ENCODE results near the gene JAM3. TPM values are rescaled to one million over a fixed set of nuclear protein-coding genes. Genes with fewer than 3 reads are reported as not detected.

Gene JAM3
- total and polyA plus RNA-seq, 3 experiments from 2014 or later, result 4.9 to 14.8 (median 12.5) TPM

DNA sequence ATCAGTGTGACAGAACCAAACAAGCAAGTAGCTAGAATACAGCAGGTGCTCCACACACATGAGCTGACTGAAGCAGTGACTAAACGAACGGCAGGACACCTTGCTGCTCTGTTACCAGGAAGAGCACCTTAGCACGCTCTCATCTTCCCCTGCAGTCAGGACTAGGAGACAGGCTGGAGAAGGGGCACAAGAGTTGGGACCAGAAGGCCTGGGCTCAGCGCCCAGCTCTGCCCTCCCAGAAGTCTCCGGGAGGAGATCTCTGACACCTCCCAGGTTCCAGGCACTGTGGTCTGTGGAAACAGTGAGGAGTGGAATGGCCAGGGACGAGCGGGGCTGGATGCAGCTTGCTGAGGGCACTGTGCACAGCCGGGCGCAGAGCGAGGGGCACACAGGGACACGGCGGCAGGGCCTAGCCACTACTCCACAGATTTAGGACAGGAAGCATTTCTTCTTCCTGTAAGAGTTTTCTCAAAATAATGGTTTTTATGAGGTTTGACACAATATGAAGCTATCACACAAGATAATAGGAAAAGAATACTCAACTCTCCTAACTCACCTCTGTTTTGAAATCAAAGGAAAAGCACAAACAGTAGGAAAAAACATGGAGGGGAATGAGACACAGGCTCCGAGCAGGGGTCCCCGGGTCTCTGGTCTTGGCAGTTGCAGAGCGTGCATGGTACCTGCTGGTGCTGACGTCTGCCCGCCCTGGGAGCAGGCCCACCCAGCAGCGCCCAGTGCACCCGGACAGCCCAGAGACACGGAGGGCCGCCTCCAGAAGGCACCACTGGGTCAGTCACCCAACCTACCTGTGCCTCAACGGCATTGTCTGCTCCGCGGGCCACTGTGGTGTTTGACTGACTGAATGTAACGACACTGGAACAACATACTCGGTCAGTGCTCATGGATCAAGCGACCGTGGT is 87.3 kb downstream of the JAM3 start:
- DNase-seq, result no peak
- H3K27ac Mint-ChIP-seq, result no peak overlapping the region
- POLR2A ChIA-PET, result no interaction called here
- H3K36me3 Mint-ChIP-seq, result peaks cover 10 to 94% (median 31%) of the 10 kb centered on the region in 3 donors
- H3K27me3 ChIP-seq (ENCODE audit: insufficient read depth, low read length, poor library complexity, severe bottlenecking), result no peaks in the 10 kb centered on the region
- H3K4me3 Mint-ChIP-seq, result no peak overlapping the region
- no peak overlapping the region for H3K4me3 ChIP-seq (ENCODE audit: low read length)
- H3K9me3 Mint-ChIP-seq, result no peaks in the 10 kb centered on the region
- no peaks in the 10 kb centered on the region for H3K4me1 ChIP-seq (ENCODE audit: insufficient read depth, low read length)
- CTCF ChIA-PET, result no interaction called here
- peaks cover 37% of the 10 kb centered on the region for H3K36me3 ChIP-seq (ENCODE audit: insufficient read depth, low read length)
- no peaks in the 10 kb centered on the region for H3K4me1 Mint-ChIP-seq
- no peak overlapping the region for H3K27ac ChIP-seq (ENCODE audit: low read depth, low read length)
- no peaks in the 10 kb centered on the region for H3K27me3 Mint-ChIP-seq
- H3K9me3 ChIP-seq (ENCODE audit: low read length), result no peaks in the 10 kb centered on the region

DNA sequence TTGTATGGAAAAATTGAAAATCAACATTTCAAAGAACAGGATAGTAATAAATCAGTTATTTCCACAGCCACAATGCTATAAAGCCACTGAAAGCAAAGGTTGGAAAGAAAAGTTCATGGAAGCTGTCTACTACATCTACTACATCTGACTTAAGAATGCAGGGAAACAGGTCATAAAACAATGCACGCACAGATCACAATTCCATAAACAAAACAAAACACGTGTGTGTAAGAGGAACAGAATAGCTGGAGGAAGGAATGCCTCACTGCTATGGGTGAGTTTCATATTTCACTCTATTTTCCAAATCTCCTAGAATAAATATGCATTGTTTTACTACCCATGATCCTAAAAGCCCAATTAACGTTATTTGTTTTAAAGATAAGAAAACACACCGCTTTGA is 88.6 kb downstream of the JAM3 start:
- Mint-ChIP-seq H3K9me3 (no peaks in the 10 kb centered on the region), H3K4me1 (no peaks in the 10 kb centered on the region), H3K4me3 (no peak overlapping the region), H3K27me3 (no peaks in the 10 kb centered on the region), H3K27ac (no peak overlapping the region), H3K36me3 (peaks cover 10 to 95% (median 33%) of the 10 kb centered on the region in 3 donors)
- CTCF ChIA-PET, result interaction anchor here (0.6 kb wide), 1 partner anchor 39 kb away, joined by 3 read pairs; no protein-coding TSS in a partner anchor
- peaks cover 40% of the 10 kb centered on the region for H3K36me3 ChIP-seq (ENCODE audit: insufficient read depth, low read length)
- no peak for DNase-seq
- no peaks in the 10 kb centered on the region for H3K4me1 ChIP-seq (ENCODE audit: insufficient read depth, low read length)
- no peaks in the 10 kb centered on the region for H3K27me3 ChIP-seq (ENCODE audit: insufficient read depth, low read length, poor library complexity, severe bottlenecking)
- H3K9me3 ChIP-seq (ENCODE audit: low read length), result no peaks in the 10 kb centered on the region
- no peak overlapping the region for H3K4me3 ChIP-seq (ENCODE audit: low read length)
- H3K27ac ChIP-seq (ENCODE audit: low read depth, low read length), result no peak overlapping the region
- POLR2A ChIA-PET, result no interaction called here

DNA sequence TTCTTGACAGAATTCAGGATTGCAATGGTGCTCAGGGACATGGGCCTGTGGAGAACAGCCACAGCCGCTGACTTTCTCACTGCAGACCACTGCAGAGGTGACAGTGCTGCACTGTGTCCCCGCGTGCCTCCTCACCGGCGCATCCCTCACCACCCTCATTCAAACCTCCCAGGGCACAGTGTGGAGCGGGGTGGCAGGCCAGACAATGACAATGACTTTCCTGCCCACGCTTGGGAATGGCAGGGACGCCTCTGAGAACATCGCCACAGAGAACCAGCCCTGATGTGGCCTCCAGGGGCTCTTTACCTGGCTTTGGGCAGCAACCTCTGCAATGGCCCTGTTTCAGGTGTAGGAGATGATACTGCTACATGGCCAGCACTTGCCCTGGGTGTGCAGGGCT is 89.2 kb downstream of the JAM3 start:
- no peak overlapping the region for H3K4me3 Mint-ChIP-seq
- H3K36me3 ChIP-seq (ENCODE audit: insufficient read depth, low read length), result peaks cover 44% of the 10 kb centered on the region
- H3K9me3 ChIP-seq (ENCODE audit: low read length), result no peaks in the 10 kb centered on the region
- no peak for DNase-seq
- POLR2A ChIA-PET, result no interaction called here
- H3K27me3 Mint-ChIP-seq, result no peaks in the 10 kb centered on the region
- H3K9me3 Mint-ChIP-seq, result no peaks in the 10 kb centered on the region
- H3K4me1 Mint-ChIP-seq, result no peaks in the 10 kb centered on the region
- H3K27ac Mint-ChIP-seq, result no peak overlapping the region
- no peak overlapping the region for H3K4me3 ChIP-seq (ENCODE audit: low read length)
- H3K27me3 ChIP-seq (ENCODE audit: insufficient read depth, low read length, poor library complexity, severe bottlenecking), result no peaks in the 10 kb centered on the region
- no peak overlapping the region for H3K27ac ChIP-seq (ENCODE audit: low read depth, low read length)
- CTCF ChIA-PET, result interaction anchor here (0.6 kb wide), 1 partner anchor 39 kb away, joined by 3 read pairs; no protein-coding TSS in a partner anchor
- no peaks in the 10 kb centered on the region for H3K4me1 ChIP-seq (ENCODE audit: insufficient read depth, low read length)
- H3K36me3 Mint-ChIP-seq, result peaks cover 14 to 95% (median 33%) of the 10 kb centered on the region in 3 donors

DNA sequence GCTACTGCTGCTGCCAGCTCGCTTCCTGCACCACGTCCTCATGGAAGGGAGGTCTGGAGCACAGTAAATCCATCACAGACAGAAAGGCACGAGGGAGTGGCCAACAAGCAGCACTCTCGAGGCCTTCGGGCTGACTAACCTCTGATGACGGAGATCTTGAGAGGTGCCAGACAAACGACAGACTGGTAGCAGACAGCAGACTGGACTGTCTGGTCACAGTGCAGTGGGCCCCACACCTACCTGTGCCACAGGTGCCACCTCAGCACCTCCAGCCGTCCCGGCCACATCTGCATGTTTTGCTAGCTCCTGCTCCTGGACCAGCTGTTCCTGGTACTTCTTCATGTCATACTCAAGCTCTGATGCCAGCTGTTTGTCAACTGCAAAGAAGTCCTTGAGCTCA is 90.8 kb downstream of the JAM3 start:
- ChIA-PET POLR2A (no interaction called here), CTCF (no interaction called here)
- H3K27me3 ChIP-seq (ENCODE audit: insufficient read depth, low read length, poor library complexity, severe bottlenecking), result no peaks in the 10 kb centered on the region
- no peak overlapping the region for H3K4me3 ChIP-seq (ENCODE audit: low read length)
- no peak overlapping the region for H3K27ac ChIP-seq (ENCODE audit: low read depth, low read length)
- peaks cover 24 to 97% (median 38%) of the 10 kb centered on the region in 3 donors for H3K36me3 Mint-ChIP-seq
- no peaks in the 10 kb centered on the region for H3K9me3 Mint-ChIP-seq
- no peak overlapping the region for H3K4me3 Mint-ChIP-seq
- no peaks in the 10 kb centered on the region for H3K4me1 Mint-ChIP-seq
- no peaks in the 10 kb centered on the region for H3K4me1 ChIP-seq (ENCODE audit: insufficient read depth, low read length)
- H3K36me3 ChIP-seq (ENCODE audit: insufficient read depth, low read length), result peaks cover 52% of the 10 kb centered on the region
- no peaks in the 10 kb centered on the region for H3K27me3 Mint-ChIP-seq
- no peak for DNase-seq
- no peak overlapping the region for H3K27ac Mint-ChIP-seq
- no peaks in the 10 kb centered on the region for H3K9me3 ChIP-seq (ENCODE audit: low read length)

DNA sequence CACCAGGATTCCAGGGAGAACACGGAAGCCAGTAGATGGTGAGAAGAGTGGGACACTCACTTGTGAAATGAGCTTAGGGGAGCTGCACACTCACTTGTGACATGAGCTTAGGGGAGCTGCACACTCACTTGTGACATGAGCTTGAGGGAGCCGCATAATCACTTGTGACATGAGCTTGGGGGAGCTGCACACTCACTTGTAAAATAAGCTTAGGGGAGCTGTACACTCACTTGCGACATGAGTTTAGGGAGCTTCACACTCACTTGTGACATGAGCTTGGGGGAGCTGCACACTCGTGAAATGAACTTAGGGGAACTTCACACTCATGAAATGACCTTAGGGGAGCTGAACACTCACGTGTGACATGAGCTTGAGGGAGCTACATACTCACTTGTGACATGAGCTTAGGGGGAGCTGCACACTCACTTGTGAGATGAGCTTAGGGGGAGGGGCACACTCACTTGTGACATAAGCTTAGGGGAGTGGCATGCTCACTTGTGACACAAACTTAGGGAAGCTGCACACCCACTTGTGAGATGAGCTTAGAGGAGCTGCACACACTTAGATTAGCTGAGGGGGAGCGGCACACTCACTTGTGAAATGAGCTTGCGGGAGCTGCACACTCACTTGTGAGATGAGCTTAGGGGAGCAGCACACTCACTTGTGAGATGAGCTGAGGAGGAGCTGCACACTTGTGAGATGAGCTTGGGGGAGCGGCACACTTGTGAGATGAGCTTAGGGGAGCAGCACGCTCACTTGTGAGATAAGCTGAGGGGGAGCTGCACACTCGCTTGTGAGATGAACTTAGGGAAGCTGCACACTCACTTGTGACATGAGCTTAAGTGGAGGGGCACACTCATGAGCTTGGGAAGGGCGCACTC is 95.9 kb downstream of the JAM3 start:
- no peaks in the 10 kb centered on the region for H3K4me1 Mint-ChIP-seq
- peaks cover 29 to 83% (median 34%) of the 10 kb centered on the region in 3 donors for H3K36me3 Mint-ChIP-seq

DNA sequence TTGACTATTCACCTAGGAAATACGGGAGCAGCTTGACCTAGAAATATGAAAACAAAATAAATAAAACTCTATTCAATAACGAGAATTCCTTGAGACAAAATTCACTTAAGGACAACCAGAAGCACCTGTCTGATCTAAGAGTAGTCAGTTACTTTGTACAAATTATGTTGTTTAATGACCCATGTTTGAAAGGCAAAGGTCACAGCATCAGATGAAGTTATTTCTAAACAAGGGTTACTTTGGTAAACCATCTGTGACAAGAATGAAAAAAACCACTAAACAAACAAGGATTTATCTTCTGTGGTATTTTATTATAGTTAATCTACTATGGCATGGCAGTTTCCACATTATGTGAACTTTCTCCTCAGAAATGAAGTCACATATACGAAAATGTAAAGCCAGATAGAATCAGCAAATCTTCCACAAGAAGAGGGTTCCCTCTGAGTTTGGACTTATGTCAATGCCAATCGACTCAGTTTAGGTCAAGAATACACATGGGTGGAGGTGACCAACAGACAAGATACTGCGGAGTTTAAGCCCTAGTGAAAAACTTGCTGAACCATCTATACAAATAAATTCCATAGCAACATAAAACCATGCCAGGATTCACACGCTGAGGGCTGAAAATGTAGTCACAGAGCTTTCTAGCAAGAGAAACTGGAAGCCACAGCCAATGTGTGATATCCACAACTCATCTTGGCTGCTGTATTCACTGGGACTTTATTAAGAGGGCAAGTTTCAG is 101.5 kb downstream of the JAM3 start:
- ChIA-PET POLR2A (no interaction called here), CTCF (interaction anchor here (1.5 kb wide), 1 partner anchor 37 kb away, joined by 3 read pairs; no protein-coding TSS in a partner anchor)
- H3K27me3 Mint-ChIP-seq, result no peaks in the 10 kb centered on the region
- Histone ChIP-seq H3K4me1 (ENCODE audit: insufficient read depth, low read length) (no peaks in the 10 kb centered on the region), H3K36me3 (ENCODE audit: insufficient read depth, low read length) (peaks cover 16% of the 10 kb centered on the region), H3K27ac (ENCODE audit: low read depth, low read length) (no peak overlapping the region), H3K9me3 (ENCODE audit: low read length) (no peaks in the 10 kb centered on the region), H3K27me3 (ENCODE audit: insufficient read depth, low read length, poor library complexity, severe bottlenecking) (no peaks in the 10 kb centered on the region), H3K4me3 (ENCODE audit: low read length) (no peak overlapping the region)
- H3K9me3 Mint-ChIP-seq, result no peaks in the 10 kb centered on the region
- no peaks in the 10 kb centered on the region for H3K4me1 Mint-ChIP-seq
- no peak for DNase-seq
- H3K27ac Mint-ChIP-seq, result peak overlapping the region in 1 of 8 donors; percentile 80
- no peak overlapping the region for H3K4me3 Mint-ChIP-seq
- peaks cover 13 to 77% (median 25%) of the 10 kb centered on the region in 3 donors for H3K36me3 Mint-ChIP-seq

More for the DNA sequence above, 95.9 kb downstream of the JAM3 start:
- ChIA-PET CTCF (no interaction called here), POLR2A (no interaction called here)
- Histone ChIP-seq H3K4me1 (ENCODE audit: insufficient read depth, low read length) (no peaks in the 10 kb centered on the region), H3K27ac (ENCODE audit: low read depth, low read length) (no peak overlapping the region), H3K9me3 (ENCODE audit: low read length) (no peaks in the 10 kb centered on the region), H3K27me3 (ENCODE audit: insufficient read depth, low read length, poor library complexity, severe bottlenecking) (no peaks in the 10 kb centered on the region), H3K4me3 (ENCODE audit: low read length) (no peak overlapping the region), H3K36me3 (ENCODE audit: insufficient read depth, low read length) (peaks cover 48% of the 10 kb centered on the region)
- H3K4me3 Mint-ChIP-seq, result no peak overlapping the region
- no peaks in the 10 kb centered on the region for H3K9me3 Mint-ChIP-seq
- H3K27me3 Mint-ChIP-seq, result no peaks in the 10 kb centered on the region
- peak overlapping the region in 4 of 8 donors; percentile 39 to 88 (median 61) for H3K27ac Mint-ChIP-seq
- DNase-seq, result no peak

DNA sequence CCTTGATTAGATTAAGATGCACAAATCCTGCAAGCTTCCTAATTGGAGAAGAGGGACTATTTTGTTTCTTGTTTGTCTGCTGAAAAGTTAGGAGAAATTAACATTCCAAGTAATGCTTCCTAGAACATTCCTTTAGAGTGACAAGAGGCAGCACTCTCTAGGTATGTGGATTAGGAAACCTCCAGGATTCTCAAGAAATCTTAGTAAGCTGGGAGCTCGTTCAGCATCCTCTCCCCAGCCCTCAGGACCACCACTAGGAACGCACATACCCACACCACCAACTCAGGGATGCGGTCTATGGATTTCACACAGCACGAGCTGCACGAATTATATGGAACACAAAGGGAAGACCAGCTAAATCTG is 102.0 kb downstream of the JAM3 start:
- H3K4me3 Mint-ChIP-seq, result no peak overlapping the region
- no peaks in the 10 kb centered on the region for H3K4me1 Mint-ChIP-seq
- H3K27ac ChIP-seq (ENCODE audit: low read depth, low read length), result no peak overlapping the region
- H3K27ac Mint-ChIP-seq, result peak overlapping the region in 1 of 8 donors; percentile 17
- H3K27me3 Mint-ChIP-seq, result no peaks in the 10 kb centered on the region
- H3K27me3 ChIP-seq (ENCODE audit: insufficient read depth, low read length, poor library complexity, severe bottlenecking), result no peaks in the 10 kb centered on the region
- peaks cover 12 to 80% (median 29%) of the 10 kb centered on the region in 3 donors for H3K36me3 Mint-ChIP-seq
- H3K4me1 ChIP-seq (ENCODE audit: insufficient read depth, low read length), result no peaks in the 10 kb centered on the region
- no peaks in the 10 kb centered on the region for H3K9me3 Mint-ChIP-seq
- POLR2A ChIA-PET, result no interaction called here
- CTCF ChIA-PET, result interaction anchor here (1.5 kb wide), 1 partner anchor 36 kb away, joined by 3 read pairs; no protein-coding TSS in a partner anchor
- no peak for DNase-seq
- no peak overlapping the region for H3K4me3 ChIP-seq (ENCODE audit: low read length)
- peaks cover 15% of the 10 kb centered on the region for H3K36me3 ChIP-seq (ENCODE audit: insufficient read depth, low read length)
- H3K9me3 ChIP-seq (ENCODE audit: low read length), result no peaks in the 10 kb centered on the region

All from CD8-positive, alpha-beta memory T cell (primary cell).